GM13976 (cell line): ENCODE measurements around the gene SMARCD3.

Experiments used
- DNase-seq: peaks from one replicate; pipeline ENCODE4 v3.0.0; 2012; ENCODE audit warnings: low spot score
- CTCF ChIP-seq: IDR thresholded peaks from 2 replicates; pipeline ENCODE4 v1.5.1; 2012; ENCODE audit warnings: borderline replicate concordance, mild to moderate bottlenecking; ENCODE audit not compliant: insufficient read depth; ENCODE audit errors: extremely low read depth, missing control alignments, control extremely low read depth
- in situ Hi-C: fragments of 300-500 bp; cut with MboI; formaldehyde crosslinking; loops from one replicate; pipeline ENCODE4 v1.12.0; 2022; ENCODE audit warnings: low sequenced_read_pairs, mixed read lengths, inconsistent platforms; ENCODE audit not compliant: unreplicated experiment

Gene SMARCD3

GRCh38 chr7:151251328-151251688 lies 2.8 kb upstream of the SMARCD3 start:
- DNase-seq, result no peak
- no peak for TF ChIP-seq CTCF
- in situ Hi-C loops, result no loop called here

GRCh38 chr7:151250181-151251132 lies 2.0 kb upstream of the SMARCD3 start:
- in situ Hi-C loops, result no loop called here
- no peak for TF ChIP-seq CTCF

GRCh38 chr7:151249732-151250072 lies 1.2 kb upstream of the SMARCD3 start:
- TF ChIP-seq CTCF, result no peak
- in situ Hi-C loops, result no loop called here
- no peak for DNase-seq

More at GRCh38 chr7:151250181-151251132, 2.0 kb upstream of the SMARCD3 start:
- no peak for DNase-seq

- no peak for TF ChIP-seq CTCF
- no peak for DNase-seq
- in situ Hi-C loops, result no loop called here
These were observed 689 bp upstream of the SMARCD3 start for GRCh38 chr7:151249034-151249731.

- in situ Hi-C loops, result no loop called here
- no peak for TF ChIP-seq CTCF
- DNase-seq, result no peak
These were observed 716 bp downstream of the SMARCD3 start for GRCh38 chr7:151247611-151248345.

GRCh38 chr7:151246851-151247580 lies 1.5 kb downstream of the SMARCD3 start:
- no peak for DNase-seq
- in situ Hi-C loops, result no loop called here
- no peak for TF ChIP-seq CTCF
